HepG2 (cell line): Measurements from ENCODE around the gene PNPLA2. TPM values are rescaled to one million over a fixed set of nuclear protein-coding genes. Genes with fewer than 3 reads are reported as not detected.
A peak's percentile ranks its signal among the peaks of the same experiment; 100 is the strongest.

Experiments
- CBX2 ChIP-seq, 2 experiments: fragments of 200-600 bp in 1 of 2; sonication (generic); formaldehyde crosslinking in 1 of 2; IDR thresholded peaks; 2 replicates each; pipeline versions ENCODE4 v1.7.0 to v1.8.1; 2018 to 2022; ENCODE audit warnings: low read depth in 2 of 2, low read length in 1 of 2, mild to moderate bottlenecking in 1 of 2, missing genetic modification reagents in 1 of 2
- DR1 ChIP-seq: sonication (generic); formaldehyde crosslinking; IDR thresholded peaks from 2 replicates; pipeline ENCODE4 v1.8.0; 2021; ENCODE audit warnings: mild to moderate bottlenecking, missing genetic modification reagents, inconsistent platforms
- FOSL2 ChIP-seq: sonication (generic); formaldehyde crosslinking; IDR thresholded peaks from 2 replicates; pipeline ENCODE4 v1.4.0; 2020; ENCODE audit warnings: missing genetic modification reagents
- HES4 ChIP-seq: sonication (generic); formaldehyde crosslinking; IDR thresholded peaks from 2 replicates; pipeline ENCODE4 v1.9.0; 2021; ENCODE audit warnings: mild to moderate bottlenecking, missing genetic modification reagents, borderline replicate concordance
- MAF1 ChIP-seq: sonication (generic); formaldehyde crosslinking; IDR thresholded peaks from 2 replicates; pipeline ENCODE4 v1.5.0; 2020; ENCODE audit warnings: missing genetic modification reagents, borderline replicate concordance
- MXI1 ChIP-seq: IDR thresholded peaks from 3 replicates; pipeline ENCODE4 v1.6.1; 2012; ENCODE audit warnings: low read depth, low read length, inconsistent platforms, borderline replicate concordance
- NCOA2 ChIP-seq: sonication (generic); formaldehyde crosslinking; IDR thresholded peaks from 2 replicates; pipeline ENCODE4 v1.8.0; 2022; ENCODE audit warnings: inconsistent platforms
- ONECUT2 ChIP-seq: sonication (generic); formaldehyde crosslinking; IDR thresholded peaks from 2 replicates; pipeline ENCODE4 v1.4.0; 2020; ENCODE audit warnings: missing genetic modification reagents
- SMARCE1 ChIP-seq: fragments of 450-650 bp; IDR thresholded peaks from 2 replicates; pipeline ENCODE4 v1.6.1; 2017; ENCODE audit warnings: borderline replicate concordance
- TEAD2 ChIP-seq: sonication (generic); formaldehyde crosslinking; IDR thresholded peaks from 2 replicates; pipeline ENCODE4 v1.9.0; 2021; ENCODE audit warnings: missing genetic modification reagents
- XRCC5 ChIP-seq: fragments of 200-400 bp; formaldehyde crosslinking; optimal IDR thresholded peaks from 2 replicates; pipeline ENCODE3; 2017; ENCODE audit warnings: mild to moderate bottlenecking, low read length
- ZMYM3 ChIP-seq: sonication (generic); formaldehyde crosslinking; IDR thresholded peaks from 2 replicates; pipeline ENCODE4 v1.5.1; 2020; ENCODE audit warnings: mild to moderate bottlenecking, missing genetic modification reagents
- ZNF232 ChIP-seq: sonication (generic); formaldehyde crosslinking; IDR thresholded peaks from 2 replicates; pipeline ENCODE4 v1.4.0; 2020; ENCODE audit warnings: missing genetic modification reagents, borderline replicate concordance
- ZNF337 ChIP-seq: sonication (generic); formaldehyde crosslinking; IDR thresholded peaks from 2 replicates; pipeline ENCODE4 v1.5.1; 2020; ENCODE audit warnings: missing genetic modification reagents, low read depth, mild to moderate bottlenecking, borderline replicate concordance
- ZNF614 ChIP-seq: IDR thresholded peaks from 2 replicates; pipeline ENCODE4 v1.6.1; 2018; ENCODE audit warnings: missing biosample characterization, missing genetic modification reagents, inconsistent platforms, borderline replicate concordance
- ZNF790 ChIP-seq: sonication (generic); formaldehyde crosslinking; IDR thresholded peaks from 2 replicates; pipeline ENCODE4 v1.8.0; 2022; ENCODE audit warnings: missing genetic modification reagents, mild to moderate bottlenecking, borderline replicate concordance
- ZNF850 ChIP-seq: sonication (generic); formaldehyde crosslinking; conservative IDR thresholded peaks from 2 replicates; pipeline ENCODE4 v1.9.0; 2021; ENCODE audit warnings: mild to moderate bottlenecking, missing genetic modification reagents
- polyA plus RNA-seq, 8 experiments: library from polyadenylated mRNA; depleted of rRNA in 3 of 8; stranded (reverse) in 7 of 8; unstranded in 1 of 8; fragments of >200 nt; fragmentation: Illumina TruSeq in 4 of 8; extraction: Trizol in 4 of 8; gene quantifications; 2 replicates each; pipeline versions ENCODE4 v1.2.1 to v1.2.3, GENCODE V29; 2011 to 2016; ENCODE audit warnings: low read depth in 4 of 8, missing spikeins in 1 of 8, mixed read lengths in 1 of 8; ENCODE audit not compliant: insufficient read depth in 1 of 8
- total RNA-seq, 5 experiments: library from RNA; depleted of rRNA; stranded (reverse); fragments of >200 nt; fragmentation: Illumina TruSeq; extraction: Trizol; gene quantifications; 2 replicates each; pipeline ENCODE4 v1.2.3, GENCODE V29; 2016; ENCODE audit warnings: low read depth in 1 of 5
- TF ChIP-seq, protein P1 (sequence below): sonication (generic); formaldehyde crosslinking; conservative IDR thresholded peaks from 2 replicates; pipeline ENCODE4 v1.5.0; 2020; ENCODE audit warnings: missing genetic modification reagents
- TF ChIP-seq, protein P2 (sequence below): sonication (generic); formaldehyde crosslinking; IDR thresholded peaks from 2 replicates; pipeline ENCODE4 v1.8.0; 2023; ENCODE audit warnings: mild to moderate bottlenecking, missing genetic modification reagents
- TF ChIP-seq, protein P3 (sequence below): sonication (generic); formaldehyde crosslinking; IDR thresholded peaks from 2 replicates; pipeline ENCODE4 v1.8.0; 2022; ENCODE audit warnings: mild to moderate bottlenecking, missing genetic modification reagents, borderline replicate concordance
- TF ChIP-seq, protein P4 (sequence below): sonication (generic); formaldehyde crosslinking; IDR thresholded peaks from 2 replicates; pipeline ENCODE4 v1.8.0; 2022; ENCODE audit warnings: missing genetic modification reagents, mild to moderate bottlenecking, borderline replicate concordance
- TF ChIP-seq, protein P5 (sequence below): IDR thresholded peaks from 2 replicates; pipeline ENCODE4 v1.6.1; 2016; ENCODE audit warnings: missing compliant biosample characterization, missing genetic modification reagents, borderline replicate concordance

The PNPLA2 gene
- total and polyA plus RNA-seq, 2 of the 13 experiments (the other 11 are each of a cell fraction or from before 2014, with no cell fraction given): 10.5 to 43.2 TPM

DNA sequence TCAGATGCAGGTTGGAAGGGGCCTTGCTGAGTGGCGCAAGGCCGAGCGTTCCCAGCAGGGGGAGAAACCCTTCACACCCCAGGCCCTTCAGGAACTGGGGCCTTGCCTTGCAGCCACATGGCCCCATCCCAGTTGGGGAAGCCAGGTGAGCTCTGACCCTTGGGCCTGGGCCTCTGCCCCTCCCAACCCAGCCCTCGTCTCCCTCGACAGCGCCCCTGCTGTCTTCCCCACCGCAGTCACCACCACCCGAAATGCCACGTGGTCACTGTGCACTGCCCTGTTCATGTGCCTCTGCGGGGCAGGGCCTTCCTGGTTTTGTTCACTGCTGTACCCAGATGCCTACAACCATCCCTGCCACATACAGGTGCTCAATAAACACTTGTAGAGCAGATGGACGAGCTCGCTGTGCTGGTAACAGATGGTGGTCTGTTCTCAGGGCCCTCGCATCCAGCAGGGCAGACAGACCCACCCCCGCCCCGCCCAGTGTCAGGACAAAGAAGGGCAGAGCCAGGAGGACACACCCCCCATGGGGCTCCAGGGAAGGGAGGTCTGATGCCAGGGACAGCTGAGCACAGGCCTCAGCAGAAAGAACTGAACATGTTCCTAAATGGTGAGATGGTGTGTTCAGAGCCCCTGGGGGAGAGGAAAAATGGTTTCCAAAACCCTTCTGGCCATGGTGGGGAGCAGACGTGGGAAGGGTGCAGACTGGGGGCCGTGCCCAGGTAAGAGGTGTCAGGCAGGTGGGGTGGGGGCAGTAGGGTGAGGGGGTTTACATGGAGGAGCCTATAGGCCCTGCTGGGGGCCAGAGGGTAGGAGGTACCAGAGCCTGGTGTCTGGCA is 19.9 kb downstream of the PNPLA2 start (continued):
- TF ChIP-seq, protein P1, sequence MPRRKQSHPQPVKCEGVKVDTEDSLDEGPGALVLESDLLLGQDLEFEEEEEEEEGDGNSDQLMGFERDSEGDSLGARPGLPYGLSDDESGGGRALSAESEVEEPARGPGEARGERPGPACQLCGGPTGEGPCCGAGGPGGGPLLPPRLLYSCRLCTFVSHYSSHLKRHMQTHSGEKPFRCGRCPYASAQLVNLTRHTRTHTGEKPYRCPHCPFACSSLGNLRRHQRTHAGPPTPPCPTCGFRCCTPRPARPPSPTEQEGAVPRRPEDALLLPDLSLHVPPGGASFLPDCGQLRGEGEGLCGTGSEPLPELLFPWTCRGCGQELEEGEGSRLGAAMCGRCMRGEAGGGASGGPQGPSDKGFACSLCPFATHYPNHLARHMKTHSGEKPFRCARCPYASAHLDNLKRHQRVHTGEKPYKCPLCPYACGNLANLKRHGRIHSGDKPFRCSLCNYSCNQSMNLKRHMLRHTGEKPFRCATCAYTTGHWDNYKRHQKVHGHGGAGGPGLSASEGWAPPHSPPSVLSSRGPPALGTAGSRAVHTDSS (CRISPR knock-in tag): no peak
- TF ChIP-seq TEAD2 (no peak), XRCC5 (peak; percentile 79), HES4 (CRISPR knock-in tag) (no peak), ZNF337 (CRISPR knock-in tag) (no peak), MAF1 (CRISPR knock-in tag) (no peak), ZNF850 (CRISPR knock-in tag) (no peak), FOSL2 (CRISPR knock-in tag) (peak; percentile 48; the same call in 1 of the 2 replicates), DR1 (CRISPR knock-in tag) (no peak; the same call in 1 of the 2 replicates), ZNF614 (CRISPR knock-in tag) (0 out of 2 replicates have a peak, but pooled peaks have one; percentile 37), ONECUT2 (CRISPR knock-in tag) (no peak), ZMYM3 (CRISPR knock-in tag) (peak; percentile 64; the same call in 1 of the 2 replicates), CBX2 (IDR thresholded peaks at IDR 0.05; ENCODE audit: low read depth, low read length) (no peak), CBX2 (CRISPR knock-in tag; IDR thresholded peaks at IDR 0.05; ENCODE audit: low read depth) (no peak), NCOA2 (CRISPR knock-in tag) (peak; percentile 19; the same call in 1 of the 2 replicates), ZNF232 (no peak), SMARCE1 (no peak), ZNF790 (CRISPR knock-in tag) (no peak), MXI1 (peak; percentile 78; the same call in 1 of the 3 replicates)
- TF ChIP-seq, protein P2, sequence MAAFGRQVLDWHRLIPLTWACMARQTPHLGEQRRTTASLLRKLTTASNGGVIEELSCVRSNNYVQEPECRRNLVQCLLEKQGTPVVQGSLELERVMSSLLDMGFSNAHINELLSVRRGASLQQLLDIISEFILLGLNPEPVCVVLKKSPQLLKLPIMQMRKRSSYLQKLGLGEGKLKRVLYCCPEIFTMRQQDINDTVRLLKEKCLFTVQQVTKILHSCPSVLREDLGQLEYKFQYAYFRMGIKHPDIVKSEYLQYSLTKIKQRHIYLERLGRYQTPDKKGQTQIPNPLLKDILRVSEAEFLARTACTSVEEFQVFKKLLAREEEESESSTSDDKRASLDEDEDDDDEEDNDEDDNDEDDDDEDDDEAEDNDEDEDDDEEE (CRISPR knock-in tag): no peak
- TF ChIP-seq, protein P3, sequence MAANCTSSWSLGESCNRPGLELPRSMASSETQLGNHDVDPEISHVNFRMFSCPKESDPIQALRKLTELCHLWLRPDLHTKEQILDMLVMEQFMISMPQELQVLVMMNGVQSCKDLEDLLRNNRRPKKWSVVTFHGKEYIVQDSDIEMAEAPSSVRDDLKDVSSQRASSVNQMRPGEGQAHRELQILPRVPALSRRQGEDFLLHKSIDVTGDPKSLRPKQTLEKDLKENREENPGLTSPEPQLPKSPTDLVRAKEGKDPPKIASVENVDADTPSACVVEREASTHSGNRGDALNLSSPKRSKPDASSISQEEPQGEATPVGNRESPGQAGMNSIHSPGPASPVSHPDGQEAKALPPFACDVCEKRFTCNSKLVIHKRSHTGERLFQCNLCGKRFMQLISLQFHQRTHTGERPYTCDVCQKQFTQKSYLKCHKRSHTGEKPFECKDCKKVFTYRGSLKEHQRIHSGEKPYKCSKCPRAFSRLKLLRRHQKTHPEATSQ: no peak
- TF ChIP-seq, protein P4, sequence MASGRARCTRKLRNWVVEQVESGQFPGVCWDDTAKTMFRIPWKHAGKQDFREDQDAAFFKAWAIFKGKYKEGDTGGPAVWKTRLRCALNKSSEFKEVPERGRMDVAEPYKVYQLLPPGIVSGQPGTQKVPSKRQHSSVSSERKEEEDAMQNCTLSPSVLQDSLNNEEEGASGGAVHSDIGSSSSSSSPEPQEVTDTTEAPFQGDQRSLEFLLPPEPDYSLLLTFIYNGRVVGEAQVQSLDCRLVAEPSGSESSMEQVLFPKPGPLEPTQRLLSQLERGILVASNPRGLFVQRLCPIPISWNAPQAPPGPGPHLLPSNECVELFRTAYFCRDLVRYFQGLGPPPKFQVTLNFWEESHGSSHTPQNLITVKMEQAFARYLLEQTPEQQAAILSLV (CRISPR knock-in tag): no peak; the same call in 1 of the 2 replicates
- TF ChIP-seq, protein P5, sequence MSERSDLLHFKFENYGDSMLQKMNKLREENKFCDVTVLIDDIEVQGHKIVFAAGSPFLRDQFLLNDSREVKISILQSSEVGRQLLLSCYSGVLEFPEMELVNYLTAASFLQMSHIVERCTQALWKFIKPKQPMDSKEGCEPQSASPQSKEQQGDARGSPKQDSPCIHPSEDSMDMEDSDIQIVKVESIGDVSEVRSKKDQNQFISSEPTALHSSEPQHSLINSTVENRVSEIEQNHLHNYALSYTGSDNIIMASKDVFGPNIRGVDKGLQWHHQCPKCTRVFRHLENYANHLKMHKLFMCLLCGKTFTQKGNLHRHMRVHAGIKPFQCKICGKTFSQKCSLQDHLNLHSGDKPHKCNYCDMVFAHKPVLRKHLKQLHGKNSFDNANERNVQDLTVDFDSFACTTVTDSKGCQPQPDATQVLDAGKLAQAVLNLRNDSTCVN (CRISPR knock-in tag): no peak
